Neural progenitor cell (in vitro differentiated cells): ENCODE measurements around the gene CD34.
"Not testable (repeated sequence)": the region's sequence is repeated elsewhere in the genome, so short reads cannot be mapped to it uniquely, and the experiment has no call there.

Experiments
- CTCF ChIP-seq: fragments of 200-600 bp; sonication (generic); IDR thresholded peaks from 2 replicates; pipeline ENCODE4 v1.5.1; 2017; ENCODE audit warnings: antibody characterized with exemption, mild to moderate bottlenecking
- EZH2 ChIP-seq: fragments of 200-600 bp; sonication (generic); IDR thresholded peaks from 2 replicates; pipeline ENCODE4 v1.6.1; 2017; ENCODE audit warnings: antibody characterized with exemption, mild to moderate bottlenecking, moderate library complexity
- EZH2phosphoT487 ChIP-seq: fragments of 200-600 bp; sonication (generic); IDR thresholded peaks from 2 replicates; pipeline ENCODE4 v1.6.1; 2017; ENCODE audit warnings: antibody characterized with exemption

- not testable (repeated sequence) for TF ChIP-seq EZH2, CTCF, EZH2phosphoT487
These were observed 31.4 kb upstream of the CD34 start for GRCh38 chr1:207942337-207942741.
